GM19193 (cell line): ENCODE measurements around the gene SPPL2A.

Experiments
- POLR2A ChIP-seq: IDR thresholded peaks from 4 replicates; pipeline ENCODE4 v1.6.1; 2011; ENCODE audit not compliant: insufficient read depth, insufficient read length; ENCODE audit errors: extremely low read depth

Gene SPPL2A

GRCh38 chr15:50676799-50677483 lies 88.6 kb downstream of the SPPL2A start:
- no peak for TF ChIP-seq POLR2A

GRCh38 chr15:50675535-50676144 lies 89.9 kb downstream of the SPPL2A start:
- no peak for TF ChIP-seq POLR2A

- TF ChIP-seq POLR2A, result no peak
Observed at GRCh38 chr15:50670115-50670514, 95.4 kb downstream of the SPPL2A start.

- no peak for TF ChIP-seq POLR2A
Observed at GRCh38 chr15:50669611-50670010, 95.9 kb downstream of the SPPL2A start.

GRCh38 chr15:50665938-50666337 lies 99.6 kb downstream of the SPPL2A start:
- TF ChIP-seq POLR2A, result no peak

- TF ChIP-seq POLR2A, result no peak
Observed at GRCh38 chr15:50655555-50655954, 110.0 kb downstream of the SPPL2A start.

GRCh38 chr15:50653156-50653743 lies 112.3 kb downstream of the SPPL2A start:
- no peak for TF ChIP-seq POLR2A

GRCh38 chr15:50652671-50653070 lies 112.8 kb downstream of the SPPL2A start:
- TF ChIP-seq POLR2A, result no peak
